ENCODE measurements around the gene KREMEN2. TPM values are rescaled to one million over a fixed set of nuclear protein-coding genes. Genes with fewer than 3 reads are reported as not detected.

The KREMEN2 gene
- total and polyA plus RNA-seq, 9 of the 15 experiments (the other 6 are each of a cell fraction or from before 2014, with no cell fraction given): 0.04 to 7.7 (median 1.5) TPM; not detected in 1

GRCh38 chr16:3007059-3007956, 43.2 kb downstream of the KREMEN2 start (continued):
- TF ChIP-seq, protein P1, sequence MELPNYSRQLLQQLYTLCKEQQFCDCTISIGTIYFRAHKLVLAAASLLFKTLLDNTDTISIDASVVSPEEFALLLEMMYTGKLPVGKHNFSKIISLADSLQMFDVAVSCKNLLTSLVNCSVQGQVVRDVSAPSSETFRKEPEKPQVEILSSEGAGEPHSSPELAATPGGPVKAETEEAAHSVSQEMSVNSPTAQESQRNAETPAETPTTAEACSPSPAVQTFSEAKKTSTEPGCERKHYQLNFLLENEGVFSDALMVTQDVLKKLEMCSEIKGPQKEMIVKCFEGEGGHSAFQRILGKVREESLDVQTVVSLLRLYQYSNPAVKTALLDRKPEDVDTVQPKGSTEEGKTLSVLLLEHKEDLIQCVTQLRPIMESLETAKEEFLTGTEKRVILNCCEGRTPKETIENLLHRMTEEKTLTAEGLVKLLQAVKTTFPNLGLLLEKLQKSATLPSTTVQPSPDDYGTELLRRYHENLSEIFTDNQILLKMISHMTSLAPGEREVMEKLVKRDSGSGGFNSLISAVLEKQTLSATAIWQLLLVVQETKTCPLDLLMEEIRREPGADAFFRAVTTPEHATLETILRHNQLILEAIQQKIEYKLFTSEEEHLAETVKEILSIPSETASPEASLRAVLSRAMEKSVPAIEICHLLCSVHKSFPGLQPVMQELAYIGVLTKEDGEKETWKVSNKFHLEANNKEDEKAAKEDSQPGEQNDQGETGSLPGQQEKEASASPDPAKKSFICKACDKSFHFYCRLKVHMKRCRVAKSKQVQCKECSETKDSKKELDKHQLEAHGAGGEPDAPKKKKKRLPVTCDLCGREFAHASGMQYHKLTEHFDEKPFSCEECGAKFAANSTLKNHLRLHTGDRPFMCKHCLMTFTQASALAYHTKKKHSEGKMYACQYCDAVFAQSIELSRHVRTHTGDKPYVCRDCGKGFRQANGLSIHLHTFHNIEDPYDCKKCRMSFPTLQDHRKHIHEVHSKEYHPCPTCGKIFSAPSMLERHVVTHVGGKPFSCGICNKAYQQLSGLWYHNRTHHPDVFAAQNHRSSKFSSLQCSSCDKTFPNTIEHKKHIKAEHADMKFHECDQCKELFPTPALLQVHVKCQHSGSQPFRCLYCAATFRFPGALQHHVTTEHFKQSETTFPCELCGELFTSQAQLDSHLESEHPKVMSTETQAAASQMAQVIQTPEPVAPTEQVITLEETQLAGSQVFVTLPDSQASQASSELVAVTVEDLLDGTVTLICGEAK (IDR thresholded peaks at IDR 0.05): peak; percentile 94
- TF ChIP-seq, protein P1 (CRISPR knock-in tag; IDR thresholded peaks at IDR 0.05): peak; percentile 55
- TF ChIP-seq CBFB (CRISPR knock-in tag; IDR thresholded peaks at IDR 0.05) (no peak), ETV6 (IDR thresholded peaks at IDR 0.05; ENCODE audit: borderline replicate concordance in 1 of 2, low read depth in 2 of 2, low read length in 1 of 2) (peak in 1 of 2 experiments; percentile 59; a peak in 1 of 4 replicates), ETV6 (CRISPR knock-in tag; IDR thresholded peaks at IDR 0.05; ENCODE audit: borderline replicate concordance) (no peak), MYC (IDR thresholded peaks at IDR 0.05; ENCODE audit: low read depth, low read length) (peak; percentile 62), MYC (CRISPR knock-in tag; IDR thresholded peaks at IDR 0.05; ENCODE audit: borderline replicate concordance, low read depth) (no peak), IRF2 (CRISPR knock-in tag; IDR thresholded peaks at IDR 0.05) (no peak), CBFA2T3 (IDR thresholded peaks at IDR 0.05) (peak; percentile 61), HDAC3 (IDR thresholded peaks at IDR 0.05; ENCODE audit: borderline replicate concordance, partially characterized antibody) (no peak), ZNF764 (CRISPR knock-in tag; IDR thresholded peaks at IDR 0.05; ENCODE audit: low read depth) (0 out of 2 replicates have a peak, but pooled peaks have one; percentile 14), TAF9B (IDR thresholded peaks at IDR 0.05; ENCODE audit: partially characterized antibody) (no peak), HNRNPH1 (optimal IDR thresholded peaks at IDR 0.05; ENCODE audit: low read depth, low read length) (no peak), ZNF121 (CRISPR knock-in tag; conservative IDR thresholded peaks at IDR 0.05) (no peak)
- TF ChIP-seq, protein P2, sequence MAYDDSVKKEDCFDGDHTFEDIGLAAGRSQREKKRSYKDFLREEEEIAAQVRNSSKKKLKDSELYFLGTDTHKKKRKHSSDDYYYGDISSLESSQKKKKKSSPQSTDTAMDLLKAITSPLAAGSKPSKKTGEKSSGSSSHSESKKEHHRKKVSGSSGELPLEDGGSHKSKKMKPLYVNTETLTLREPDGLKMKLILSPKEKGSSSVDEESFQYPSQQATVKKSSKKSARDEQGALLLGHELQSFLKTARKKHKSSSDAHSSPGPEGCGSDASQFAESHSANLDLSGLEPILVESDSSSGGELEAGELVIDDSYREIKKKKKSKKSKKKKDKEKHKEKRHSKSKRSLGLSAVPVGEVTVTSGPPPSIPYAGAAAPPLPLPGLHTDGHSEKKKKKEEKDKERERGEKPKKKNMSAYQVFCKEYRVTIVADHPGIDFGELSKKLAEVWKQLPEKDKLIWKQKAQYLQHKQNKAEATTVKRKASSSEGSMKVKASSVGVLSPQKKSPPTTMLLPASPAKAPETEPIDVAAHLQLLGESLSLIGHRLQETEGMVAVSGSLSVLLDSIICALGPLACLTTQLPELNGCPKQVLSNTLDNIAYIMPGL (CRISPR knock-in tag; IDR thresholded peaks at IDR 0.05): no peak
- TF ChIP-seq, protein P3, sequence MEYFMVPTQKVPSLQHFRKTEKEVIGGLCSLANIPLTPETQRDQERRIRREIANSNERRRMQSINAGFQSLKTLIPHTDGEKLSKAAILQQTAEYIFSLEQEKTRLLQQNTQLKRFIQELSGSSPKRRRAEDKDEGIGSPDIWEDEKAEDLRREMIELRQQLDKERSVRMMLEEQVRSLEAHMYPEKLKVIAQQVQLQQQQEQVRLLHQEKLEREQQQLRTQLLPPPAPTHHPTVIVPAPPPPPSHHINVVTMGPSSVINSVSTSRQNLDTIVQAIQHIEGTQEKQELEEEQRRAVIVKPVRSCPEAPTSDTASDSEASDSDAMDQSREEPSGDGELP (CRISPR knock-in tag; IDR thresholded peaks at IDR 0.05; ENCODE audit: borderline replicate concordance): peak; percentile 27

Data from K562 (cell line).